GM12865 (cell line): Measurements from ENCODE around the gene ETS1.

ENCODE experiments used
- DNase-seq: peaks from one replicate; pipeline ENCODE4 v3.0.0; 2010; ENCODE audit warnings: low read depth
- H3K4me3 ChIP-seq: 2 replicates; pipeline ENCODE4 v1.5.1; 2011; ENCODE audit warnings: mild to moderate bottlenecking, low read depth, low read length, control low read depth
- TF ChIP-seq, protein P1 (sequence below): IDR thresholded peaks from 2 replicates; pipeline ENCODE4 v1.5.1; 2011; ENCODE audit warnings: low read length, control low read depth, low read depth, inconsistent platforms; ENCODE audit not compliant: insufficient read depth; ENCODE audit errors: missing control alignments

The ETS1 gene

DNA sequence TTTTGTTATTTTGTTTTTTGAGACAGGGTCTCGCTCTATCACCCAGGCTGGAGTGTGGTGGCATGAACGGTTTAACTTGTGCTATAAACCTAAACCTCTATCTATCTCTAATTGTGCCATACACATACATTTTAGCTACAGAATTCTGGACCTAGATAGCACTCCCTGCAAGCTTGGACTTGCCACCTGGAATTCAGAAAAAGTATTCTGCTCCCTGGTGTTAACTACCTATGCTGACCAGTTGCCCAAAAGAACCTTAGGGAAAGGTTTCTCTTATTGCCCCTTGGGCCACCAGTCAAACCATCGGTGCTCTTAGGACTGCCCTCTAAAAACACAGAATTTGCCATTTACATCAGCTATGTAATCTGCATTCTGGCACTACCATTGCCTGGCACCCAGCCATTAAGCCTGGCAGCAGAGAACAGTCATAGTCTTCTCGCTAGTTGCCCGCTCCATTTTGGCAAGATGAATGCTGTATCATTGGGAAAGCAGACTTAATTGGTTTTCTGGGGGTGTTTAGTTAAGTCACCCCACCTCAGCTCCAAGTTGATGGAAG, 55.3 kb downstream of the ETS1 start:
- no peak for DNase-seq
- TF ChIP-seq, protein P1, sequence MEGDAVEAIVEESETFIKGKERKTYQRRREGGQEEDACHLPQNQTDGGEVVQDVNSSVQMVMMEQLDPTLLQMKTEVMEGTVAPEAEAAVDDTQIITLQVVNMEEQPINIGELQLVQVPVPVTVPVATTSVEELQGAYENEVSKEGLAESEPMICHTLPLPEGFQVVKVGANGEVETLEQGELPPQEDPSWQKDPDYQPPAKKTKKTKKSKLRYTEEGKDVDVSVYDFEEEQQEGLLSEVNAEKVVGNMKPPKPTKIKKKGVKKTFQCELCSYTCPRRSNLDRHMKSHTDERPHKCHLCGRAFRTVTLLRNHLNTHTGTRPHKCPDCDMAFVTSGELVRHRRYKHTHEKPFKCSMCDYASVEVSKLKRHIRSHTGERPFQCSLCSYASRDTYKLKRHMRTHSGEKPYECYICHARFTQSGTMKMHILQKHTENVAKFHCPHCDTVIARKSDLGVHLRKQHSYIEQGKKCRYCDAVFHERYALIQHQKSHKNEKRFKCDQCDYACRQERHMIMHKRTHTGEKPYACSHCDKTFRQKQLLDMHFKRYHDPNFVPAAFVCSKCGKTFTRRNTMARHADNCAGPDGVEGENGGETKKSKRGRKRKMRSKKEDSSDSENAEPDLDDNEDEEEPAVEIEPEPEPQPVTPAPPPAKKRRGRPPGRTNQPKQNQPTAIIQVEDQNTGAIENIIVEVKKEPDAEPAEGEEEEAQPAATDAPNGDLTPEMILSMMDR, result no peak
- no peak overlapping the region for H3K4me3 ChIP-seq

DNA sequence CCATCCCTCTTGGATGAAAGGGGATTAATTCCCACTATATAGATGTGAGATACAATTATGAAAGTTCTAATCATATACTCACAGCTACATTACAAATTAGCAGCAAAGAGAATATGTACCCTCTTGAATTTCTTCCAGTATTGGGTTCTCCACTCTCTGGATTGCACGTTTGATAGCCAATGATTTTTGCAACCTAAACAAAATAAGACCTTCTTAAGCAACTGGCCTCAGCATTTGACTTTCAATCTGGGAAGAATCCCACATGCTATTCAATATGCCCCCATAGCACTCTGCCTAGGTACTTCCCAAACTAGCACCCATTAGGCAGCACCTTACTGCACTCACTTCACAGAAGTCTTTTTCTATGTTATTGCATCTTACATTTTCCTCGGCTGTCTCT, 55.8 kb downstream of the ETS1 start:
- H3K4me3 ChIP-seq, result no peak overlapping the region
- TF ChIP-seq, protein P1, result no peak
- no peak for DNase-seq

GRCh38 chr11:128530118-128531074, 57.0 kb downstream of the ETS1 start:
- no peak overlapping the region for H3K4me3 ChIP-seq
- TF ChIP-seq, protein P1, result no peak
- no peak for DNase-seq

DNA sequence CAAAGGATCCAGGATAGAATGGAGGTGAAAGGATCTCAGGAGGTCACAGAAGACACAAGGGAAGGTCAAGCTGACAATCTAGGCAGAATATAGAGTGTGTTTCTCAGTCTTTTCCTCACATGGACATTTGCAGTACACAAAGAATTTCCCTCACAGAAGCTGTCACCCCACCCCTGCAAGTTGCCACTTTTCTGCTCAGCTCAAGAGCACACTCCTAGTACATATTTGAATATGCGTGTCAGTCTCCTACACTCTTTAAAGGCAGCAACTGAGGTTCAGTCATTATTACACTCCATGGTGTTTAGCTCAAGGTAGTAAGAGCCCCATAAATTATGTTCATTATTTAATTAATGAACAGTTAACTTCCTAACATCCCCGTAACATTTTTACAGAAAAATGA, 59.1 kb downstream of the ETS1 start:
- TF ChIP-seq, protein P1, result no peak
- no peak overlapping the region for H3K4me3 ChIP-seq
- no peak for DNase-seq

GRCh38 chr11:128527046-128527445, 60.3 kb downstream of the ETS1 start:
- H3K4me3 ChIP-seq, result no peak overlapping the region
- TF ChIP-seq, protein P1, result no peak
- no peak for DNase-seq

DNA sequence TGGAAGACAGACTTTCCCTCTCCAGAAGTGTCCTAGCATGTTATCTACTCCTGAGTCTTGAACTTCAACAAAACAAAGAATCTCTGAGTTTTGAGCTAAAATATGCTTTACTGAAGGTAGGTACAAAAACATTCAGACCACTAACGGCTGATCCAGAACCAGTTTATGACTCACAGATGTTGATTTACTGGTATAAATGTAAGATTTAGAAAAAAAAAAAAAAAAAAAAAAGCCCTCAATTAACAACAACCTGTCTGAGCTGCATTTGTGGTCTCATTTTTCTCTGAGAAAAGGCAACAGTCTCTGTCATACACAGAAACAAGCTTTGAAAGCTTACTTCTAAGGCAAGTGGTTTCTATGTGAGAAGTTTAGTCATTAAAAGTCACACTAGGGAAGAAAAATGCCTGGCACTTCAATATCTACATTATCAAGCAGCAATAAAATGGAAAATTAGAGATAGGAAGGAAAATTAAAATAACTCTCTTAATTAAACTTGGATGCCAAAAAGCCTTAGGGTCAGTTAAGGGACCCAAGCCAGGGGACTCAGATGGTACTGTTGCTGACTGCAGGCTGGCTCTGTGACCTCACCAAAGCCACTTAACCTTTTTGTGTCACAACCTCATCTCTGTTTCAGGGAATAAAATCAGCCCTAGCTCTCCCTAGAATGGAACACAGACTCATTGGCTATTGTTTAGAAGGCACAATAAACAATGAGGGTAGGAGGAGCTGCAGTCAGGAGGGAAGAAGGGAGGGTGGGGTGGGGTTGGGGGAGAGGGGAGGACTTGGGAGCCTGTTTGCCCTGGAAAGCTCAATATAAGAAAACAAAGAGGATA, 61.7 kb downstream of the ETS1 start:
- H3K4me3 ChIP-seq, result no peak overlapping the region
- TF ChIP-seq, protein P1, result no peak
- no peak for DNase-seq
